ENCODE results near the gene UBD.

Gene UBD

GRCh38 chr6:29510202-29510601 is 49.3 kb downstream of the UBD start:
- TF ChIP-seq REST (IDR thresholded peaks at IDR 0.05; ENCODE audit: low read depth), result no peak
- TF ChIP-seq TEAD4 (IDR thresholded peaks at IDR 0.05), result no peak
- TF ChIP-seq ZBTB7A (IDR thresholded peaks at IDR 0.05; ENCODE audit: low read depth), result no peak
- no peak for TF ChIP-seq RAD21 (IDR thresholded peaks at IDR 0.05; ENCODE audit: low read depth)

GRCh38 chr6:29509711-29510110 is 49.8 kb downstream of the UBD start:
- TF ChIP-seq TAF1 (IDR thresholded peaks at IDR 0.05; ENCODE audit: low read depth) (no peak), USF1 (IDR thresholded peaks at IDR 0.05) (no peak), TCF12 (IDR thresholded peaks at IDR 0.05; ENCODE audit: low read depth) (no peak), MAX (IDR thresholded peaks at IDR 0.05) (no peak), CEBPB (IDR thresholded peaks at IDR 0.05) (no peak), FOXM1 (IDR thresholded peaks at IDR 0.05; ENCODE audit: borderline replicate concordance, low read depth) (no peak), RAD21 (IDR thresholded peaks at IDR 0.05; ENCODE audit: low read depth) (no peak), YY1 (IDR thresholded peaks at IDR 0.05; ENCODE audit: low read depth) (no peak), CREB1 (IDR thresholded peaks at IDR 0.05; ENCODE audit: low read depth) (no peak), REST (IDR thresholded peaks at IDR 0.05; ENCODE audit: low read depth) (no peak), EGR1 (IDR thresholded peaks at IDR 0.05) (no peak), NFIC (IDR thresholded peaks at IDR 0.05) (no peak)

- TF ChIP-seq USF1 (IDR thresholded peaks at IDR 0.05), result no peak
- TF ChIP-seq YY1 (IDR thresholded peaks at IDR 0.05; ENCODE audit: low read depth), result no peak
- no peak for TF ChIP-seq CREB1 (IDR thresholded peaks at IDR 0.05; ENCODE audit: low read depth)
- no peak for TF ChIP-seq TAF1 (IDR thresholded peaks at IDR 0.05; ENCODE audit: low read depth)
- TF ChIP-seq RAD21 (IDR thresholded peaks at IDR 0.05; ENCODE audit: low read depth), result no peak
- TF ChIP-seq CEBPB (IDR thresholded peaks at IDR 0.05), result no peak
- no peak for TF ChIP-seq MAX (IDR thresholded peaks at IDR 0.05)
- no peak for TF ChIP-seq TCF12 (IDR thresholded peaks at IDR 0.05; ENCODE audit: low read depth)
- TF ChIP-seq TEAD4 (IDR thresholded peaks at IDR 0.05), result no peak
- no peak for TF ChIP-seq EGR1 (IDR thresholded peaks at IDR 0.05)
- TF ChIP-seq ZBTB7A (IDR thresholded peaks at IDR 0.05; ENCODE audit: low read depth), result no peak
Measured at GRCh38 chr6:29509239-29509638, 50.3 kb downstream of the UBD start.

GRCh38 chr6:29507319-29507718 is 52.2 kb downstream of the UBD start:
- TF ChIP-seq YY1 (IDR thresholded peaks at IDR 0.05; ENCODE audit: low read depth) (no peak), EP300 (IDR thresholded peaks at IDR 0.05; ENCODE audit: borderline replicate concordance) (no peak), CEBPB (IDR thresholded peaks at IDR 0.05) (no peak)

- TF ChIP-seq REST (IDR thresholded peaks at IDR 0.05; ENCODE audit: low read depth) (no peak), RAD21 (IDR thresholded peaks at IDR 0.05; ENCODE audit: low read depth) (no peak), EP300 (IDR thresholded peaks at IDR 0.05; ENCODE audit: borderline replicate concordance) (no peak), YY1 (IDR thresholded peaks at IDR 0.05; ENCODE audit: low read depth) (no peak), CEBPB (IDR thresholded peaks at IDR 0.05) (no peak), CREB1 (IDR thresholded peaks at IDR 0.05; ENCODE audit: low read depth) (no peak), ZBTB7A (IDR thresholded peaks at IDR 0.05; ENCODE audit: low read depth) (no peak), TAF1 (IDR thresholded peaks at IDR 0.05; ENCODE audit: low read depth) (no peak), MAX (IDR thresholded peaks at IDR 0.05) (no peak), TCF12 (IDR thresholded peaks at IDR 0.05; ENCODE audit: low read depth) (no peak), NFIC (IDR thresholded peaks at IDR 0.05) (no peak), FOXM1 (IDR thresholded peaks at IDR 0.05; ENCODE audit: borderline replicate concordance, low read depth) (no peak), EGR1 (IDR thresholded peaks at IDR 0.05) (no peak), TEAD4 (IDR thresholded peaks at IDR 0.05) (no peak), USF1 (IDR thresholded peaks at IDR 0.05) (no peak)
Measured at GRCh38 chr6:29506446-29507067, 53.0 kb downstream of the UBD start.

All from Ishikawa (cell line).